ENCODE measurements around the gene POTEB.
"Not testable (repeated sequence)": the region's sequence is repeated elsewhere in the genome, so short reads cannot be mapped to it uniquely, and the experiment has no call there.

Gene POTEB

GRCh38 chr15:21877635-21878034 lies at the start of gene POTEB:
Gene POTEB, minus strand, starts transcription at chr15:21877735. Its CDS starts 489 bp downstream, at chr15:21877246.
- intact Hi-C loops (cut with DNase I); DNase-seq: not testable (repeated sequence)

GRCh38 chr15:21890955-21891354 lies 13.4 kb upstream of the POTEB start:
- intact Hi-C loops (cut with DNase I), result not testable (repeated sequence)

GRCh38 chr15:21889542-21889941 lies 12.0 kb upstream of the POTEB start:
- DNase-seq; intact Hi-C loops (cut with DNase I): not testable (repeated sequence)

More at GRCh38 chr15:21890955-21891354, 13.4 kb upstream of the POTEB start:
- DNase-seq, result not testable (repeated sequence)

GRCh38 chr15:21838831-21839230 lies 38.7 kb downstream of the POTEB start:
- peak in 1 of 10 donors; percentile 2 for DNase-seq
- intact Hi-C loops (cut with DNase I), result not testable (repeated sequence)
